EH (cell line): ENCODE data around the gene TMEM50B.
"Not testable (repeated sequence)": the region's sequence is repeated elsewhere in the genome, so short reads cannot be mapped to it uniquely, and the experiment has no call there.

Experiments used
- DNase-seq: peaks from one replicate; pipeline ENCODE4 v3.0.0-alpha.2; 2015; ENCODE audit warnings: low read depth

The TMEM50B gene

DNA sequence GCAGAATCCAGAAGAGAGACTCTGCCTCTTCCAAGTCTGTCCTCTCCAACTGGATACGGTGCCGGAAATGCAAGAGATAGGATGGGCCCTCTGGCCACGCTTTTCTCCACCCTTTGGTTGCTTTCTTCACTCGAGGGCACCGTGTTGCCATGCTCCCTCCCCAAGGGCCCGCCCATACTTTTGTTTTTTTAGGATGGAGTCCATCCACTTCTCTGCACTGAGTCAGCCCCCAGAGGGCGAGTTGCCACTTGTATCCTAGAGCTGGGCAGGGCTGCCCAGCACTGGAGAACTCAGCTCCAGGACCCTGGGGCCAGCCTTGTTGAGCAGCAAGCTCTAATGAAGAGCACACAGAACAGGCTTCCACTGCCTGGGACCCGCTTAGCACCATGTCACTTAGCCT, 51.1 kb downstream of the TMEM50B start:
- DNase-seq = peak; percentile 57

- no peak for DNase-seq
Measured at GRCh38 chr21:33427051-33427450, 52.7 kb downstream of the TMEM50B start.

DNA sequence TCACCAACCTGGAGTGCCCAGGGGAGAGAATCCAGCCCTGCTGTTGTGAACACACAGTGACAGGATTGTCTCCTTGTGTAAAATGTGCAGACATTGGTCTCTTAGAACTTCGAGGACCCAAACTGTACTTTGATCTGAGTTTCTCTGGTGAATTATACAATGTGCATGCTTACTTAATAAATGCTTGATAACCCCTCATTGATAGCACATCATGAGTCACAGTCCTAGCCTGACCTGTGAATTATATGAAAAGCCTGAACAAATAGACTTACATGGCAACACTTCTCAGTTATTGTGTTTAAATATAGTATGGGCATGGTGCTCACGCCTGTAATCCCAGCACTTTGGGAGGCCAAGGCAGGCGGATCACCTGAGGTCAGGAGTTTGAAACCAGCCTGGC, 53.9 kb downstream of the TMEM50B start:
- DNase-seq = no peak

DNA sequence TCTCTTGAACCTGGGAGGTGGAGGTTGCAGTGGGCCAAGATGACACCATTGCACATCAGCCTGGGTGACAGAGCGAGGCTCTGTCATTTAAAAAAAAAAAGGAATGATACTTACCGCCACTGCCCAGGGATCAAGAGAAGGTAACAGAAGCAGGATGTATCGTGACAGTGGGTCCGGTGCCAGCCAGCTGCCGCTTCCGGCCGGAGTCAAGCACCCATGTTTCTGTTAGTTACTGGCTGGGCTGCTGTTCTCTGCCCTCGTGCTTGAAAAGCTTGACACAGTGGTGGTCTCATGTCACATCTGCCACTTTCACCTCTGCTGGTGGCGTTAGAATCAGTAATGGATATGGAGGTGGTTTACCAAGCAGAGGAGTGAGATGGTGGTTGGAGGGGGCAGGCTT, 55.6 kb downstream of the TMEM50B start:
- DNase-seq = no peak

DNA sequence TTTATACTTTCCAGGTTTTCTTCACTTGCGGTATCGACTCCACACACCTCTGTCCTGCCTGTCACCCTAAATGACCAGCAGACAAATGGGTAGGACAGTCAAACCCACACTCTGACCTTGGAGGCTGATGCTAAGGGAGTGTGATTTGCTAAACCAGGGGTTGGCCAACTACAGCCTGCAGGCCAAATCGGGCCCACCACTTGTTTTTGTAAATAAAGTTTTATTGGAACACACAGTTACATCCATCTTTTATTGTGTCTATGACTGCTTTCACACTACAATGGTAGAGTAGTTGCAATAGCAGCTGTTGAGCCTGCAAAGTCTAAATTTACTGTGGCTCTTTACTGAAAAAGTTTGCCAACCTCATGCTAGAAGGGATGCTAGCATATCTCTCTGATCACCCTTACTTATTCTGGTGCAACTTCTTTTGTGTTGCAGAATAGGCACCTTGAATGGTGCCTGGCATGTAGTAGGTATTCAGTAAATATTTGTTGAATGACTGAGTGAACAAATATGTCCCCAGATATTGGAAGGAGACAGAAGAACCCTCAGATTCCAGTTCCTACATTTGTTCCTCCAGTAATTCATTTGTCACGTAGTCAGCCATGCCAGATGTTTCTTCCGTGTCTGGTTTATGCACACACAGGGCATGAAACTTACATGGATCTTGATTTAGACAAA, 57.9 kb downstream of the TMEM50B start:
- DNase-seq = no peak

- DNase-seq = peak; percentile 54
Measured at GRCh38 chr21:33419538-33420123, 60.1 kb downstream of the TMEM50B start.

GRCh38 chr21:33418691-33419090, 61.1 kb downstream of the TMEM50B start:
- DNase-seq = no peak

DNA sequence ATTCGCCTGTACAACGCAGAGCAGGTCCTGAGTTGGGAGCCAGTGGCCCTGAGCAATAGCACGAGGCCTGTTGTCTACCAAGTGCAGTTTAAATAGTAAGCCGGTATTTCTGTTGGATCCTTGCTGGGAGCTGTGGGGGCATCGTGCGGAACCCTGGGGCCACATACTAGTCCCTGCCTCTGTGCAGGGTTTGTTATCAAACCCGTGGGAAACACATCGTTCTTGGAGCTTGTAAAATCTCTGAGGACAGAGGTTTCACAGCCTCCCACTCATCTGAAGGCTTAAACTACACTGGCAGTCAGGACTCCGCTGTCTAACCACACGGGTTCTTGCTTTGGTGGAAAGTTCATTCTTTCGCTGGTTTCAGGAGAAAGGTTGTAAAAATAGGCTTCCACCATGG, 64.8 kb downstream of the TMEM50B start:
- DNase-seq = no peak

- no peak for DNase-seq
Measured at GRCh38 chr21:33414068-33414467, 65.7 kb downstream of the TMEM50B start.

DNA sequence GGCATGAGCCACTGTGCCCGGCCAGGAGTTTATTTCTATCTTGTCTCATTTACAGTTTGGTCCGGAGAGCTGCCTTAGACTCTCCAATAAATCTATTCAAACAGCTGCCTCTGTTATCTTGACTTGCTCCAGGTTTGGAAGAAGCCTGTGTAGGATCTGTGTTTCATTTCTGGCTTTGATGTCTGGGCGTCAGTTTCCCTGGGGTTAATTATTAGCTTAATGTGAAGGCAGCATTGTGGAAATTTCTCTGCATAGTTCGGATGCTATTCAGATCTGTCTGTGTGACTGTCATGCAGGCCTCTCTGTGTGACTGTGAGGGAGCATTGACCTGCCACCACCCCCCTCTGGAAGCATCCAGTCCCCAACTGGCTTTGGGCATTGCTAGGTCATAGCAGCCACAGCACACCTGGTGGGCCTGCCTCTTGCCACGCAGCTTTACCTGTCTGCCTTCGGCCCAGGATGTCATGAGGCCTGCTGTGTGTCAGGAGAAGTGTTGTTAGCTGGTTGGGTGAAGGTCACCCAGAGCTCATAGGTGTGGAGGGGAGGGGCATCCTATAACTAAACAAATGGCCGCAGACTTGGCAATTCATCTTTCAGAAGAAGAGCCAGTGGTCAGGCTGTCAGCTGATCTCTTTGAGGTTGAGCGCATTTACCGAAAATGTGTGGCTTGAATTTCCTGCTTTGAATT, 66.8 kb downstream of the TMEM50B start:
- no peak for DNase-seq

- not testable (repeated sequence) for DNase-seq
Measured at GRCh38 chr21:33412439-33412831, 67.3 kb downstream of the TMEM50B start.

- DNase-seq = no peak
Measured at GRCh38 chr21:33411949-33412430, 67.8 kb downstream of the TMEM50B start.

DNA sequence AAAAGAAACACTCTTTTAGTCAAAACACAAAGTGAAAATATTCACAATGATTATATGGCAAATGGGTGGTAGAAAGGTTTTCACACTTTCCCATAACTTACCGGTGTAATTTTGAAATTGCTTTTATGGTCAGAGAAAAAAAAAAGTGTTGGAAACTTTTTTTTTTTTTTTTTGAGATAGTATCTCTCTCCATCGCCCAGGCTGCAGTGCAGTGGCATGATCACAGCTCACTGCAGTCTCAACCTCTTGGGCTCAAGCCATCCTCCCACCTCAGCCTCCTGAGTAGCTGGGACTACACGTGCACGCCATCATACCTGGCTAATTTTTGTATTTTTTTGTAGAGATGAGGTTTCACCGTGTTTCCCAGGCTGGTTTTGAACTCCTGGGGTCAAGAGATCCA, 73.3 kb downstream of the TMEM50B start:
- DNase-seq = no peak

- peak; percentile 68 for DNase-seq
Measured at GRCh38 chr21:33403786-33404585, 75.8 kb downstream of the TMEM50B start.

GRCh38 chr21:33403128-33403785, 76.5 kb downstream of the TMEM50B start, which contains the start of gene IFNGR2:
IFNGR2 (plus strand) TSS chr21:33403413; CDS start chr21:33403544, 131 bp downstream.
- DNase-seq = peak; percentile 45

GRCh38 chr21:33402001-33402979, 77.5 kb downstream of the TMEM50B start:
- DNase-seq = peak; percentile 89

GRCh38 chr21:33401630-33401992, 78.2 kb downstream of the TMEM50B start:
- peak; percentile 91 for DNase-seq
